Cardiac fibroblast (primary cell): ENCODE results near the gene NAT8.
A peak's percentile ranks its signal among the peaks of the same experiment; 100 is the strongest.
"Not testable (repeated sequence)": the region's sequence is repeated elsewhere in the genome, so short reads cannot be mapped to it uniquely, and the experiment has no call there.

Experiments used
- DNase-seq, 2 donors: peaks; one replicate each; pipeline versions ENCODE4 v3.0.0 to v3.0.0-alpha.2; 2010; ENCODE audit warnings: low read depth in 2 of 2
- H3K4me3 ChIP-seq, 2 donors: replicated peaks in 1 of 2; 1 replicate in 1 of 2; 2 replicates in 1 of 2; pipeline ENCODE4 v1.5.1; 2011; ENCODE audit warnings: low read depth in 2 of 2, low read length in 2 of 2, mild to moderate bottlenecking in 2 of 2, moderate library complexity in 1 of 2
- CTCF ChIP-seq: IDR thresholded peaks from one replicate; pipeline ENCODE4 v1.5.1; 2011; ENCODE audit warnings: low read depth, mild to moderate bottlenecking, low read length, inconsistent platforms

Gene NAT8

GRCh38 chr2:73614105-73614504 is 28.1 kb downstream of the NAT8 start:
- no peak for DNase-seq
- H3K4me3 ChIP-seq: no peak overlapping the region
- no peak for TF ChIP-seq CTCF

GRCh38 chr2:73611867-73612266 is 30.4 kb downstream of the NAT8 start:
- no peak for TF ChIP-seq CTCF
- peak in 1 of 2 donors; percentile 41 for DNase-seq
- no peak overlapping the region for H3K4me3 ChIP-seq

DNA sequence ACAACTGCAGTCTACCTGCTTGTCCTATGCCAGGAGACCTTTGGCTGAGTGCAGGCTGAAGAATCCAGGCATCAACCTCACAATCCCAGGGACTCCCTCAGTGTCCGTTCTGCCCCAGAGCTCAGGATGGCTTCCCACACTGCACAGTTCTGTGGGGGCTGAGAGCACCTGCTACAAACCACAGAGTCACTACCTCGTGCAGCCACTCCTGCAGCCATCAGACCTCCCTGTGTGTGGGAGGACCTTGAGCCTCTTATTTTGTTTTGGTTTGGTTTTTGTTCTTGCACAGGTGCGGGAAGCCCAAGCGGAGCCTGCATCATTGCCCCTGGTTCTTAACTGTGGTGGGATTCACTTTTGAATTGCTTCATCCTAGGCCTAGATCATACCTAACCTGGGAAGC is 31.0 kb downstream of the NAT8 start:
- no peak overlapping the region for H3K4me3 ChIP-seq
- no peak for TF ChIP-seq CTCF
- no peak for DNase-seq

DNA sequence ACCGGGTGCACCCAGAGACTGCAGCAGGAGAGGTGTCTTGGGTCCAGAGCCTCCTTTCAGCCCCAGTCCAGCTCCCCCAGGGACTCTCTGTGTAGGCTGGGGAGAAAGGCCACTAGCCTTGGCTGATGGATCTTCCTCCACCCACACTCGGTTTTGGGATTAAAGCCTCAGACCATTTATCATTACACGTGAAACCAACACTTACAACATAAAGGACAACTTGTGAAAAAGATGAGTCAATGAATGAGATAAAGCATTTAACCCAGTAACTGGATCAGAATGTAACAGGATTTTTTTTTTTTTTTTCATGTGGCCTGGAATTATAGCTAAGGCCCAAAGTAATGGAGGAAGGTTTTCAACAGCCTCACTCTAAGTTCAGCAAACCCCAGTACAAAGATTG is 32.1 kb downstream of the NAT8 start:
- DNase-seq: peak in 1 of 2 donors; percentile 7
- TF ChIP-seq CTCF: no peak
- no peak overlapping the region for H3K4me3 ChIP-seq

DNA sequence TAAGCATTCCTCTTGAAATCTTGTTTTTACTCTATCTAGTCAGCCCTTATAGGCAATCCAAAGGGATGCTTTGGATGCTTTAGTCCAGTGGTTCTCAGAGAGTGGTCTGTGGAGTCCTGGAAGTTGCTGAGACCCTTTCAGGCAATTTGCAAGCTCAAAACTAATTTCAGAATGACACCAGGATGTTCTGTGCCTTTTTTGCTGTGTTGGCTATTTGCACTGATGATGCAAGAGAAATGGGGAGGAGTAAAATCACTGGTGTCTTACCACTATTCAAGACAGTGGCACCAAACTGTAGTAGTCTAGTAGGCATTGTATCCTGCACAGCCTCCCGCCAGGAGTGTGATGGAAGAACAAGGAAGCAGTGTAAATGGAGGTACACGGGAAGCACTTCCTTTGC is 37.6 kb downstream of the NAT8 start:
- DNase-seq, H3K4me3 ChIP-seq: not testable (repeated sequence)

DNA sequence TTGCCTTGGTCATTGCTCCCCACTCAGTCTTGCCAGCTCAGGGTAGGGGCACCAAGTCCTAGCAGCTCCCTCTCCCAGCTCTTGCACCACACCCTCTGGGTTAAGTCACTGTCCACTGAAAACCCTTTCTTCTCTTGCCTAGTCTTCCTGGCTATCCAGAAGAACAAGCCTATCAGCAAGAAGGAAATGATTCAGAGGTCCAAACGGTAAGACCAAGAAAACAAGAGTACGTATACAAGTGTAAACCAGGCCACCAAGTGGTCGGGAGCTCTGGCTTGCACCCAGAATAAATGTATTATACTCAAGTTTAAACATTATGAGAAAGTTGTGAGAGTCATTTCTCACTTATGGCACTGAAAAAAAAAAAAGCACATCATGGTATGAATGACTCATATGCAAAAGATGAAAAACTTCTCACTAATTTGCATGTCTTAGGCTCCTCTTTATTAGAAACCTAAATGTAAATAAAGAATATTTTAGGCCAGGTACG is 39.1 kb downstream of the NAT8 start:
- not testable (repeated sequence) for H3K4me3 ChIP-seq
- DNase-seq: peak; percentile 57 to 70
- TF ChIP-seq CTCF: peak; percentile 7

- no peak for TF ChIP-seq CTCF
- no peak overlapping the region for H3K4me3 ChIP-seq
- no peak for DNase-seq
Measured at GRCh38 chr2:73601780-73602179, 40.4 kb downstream of the NAT8 start.

DNA sequence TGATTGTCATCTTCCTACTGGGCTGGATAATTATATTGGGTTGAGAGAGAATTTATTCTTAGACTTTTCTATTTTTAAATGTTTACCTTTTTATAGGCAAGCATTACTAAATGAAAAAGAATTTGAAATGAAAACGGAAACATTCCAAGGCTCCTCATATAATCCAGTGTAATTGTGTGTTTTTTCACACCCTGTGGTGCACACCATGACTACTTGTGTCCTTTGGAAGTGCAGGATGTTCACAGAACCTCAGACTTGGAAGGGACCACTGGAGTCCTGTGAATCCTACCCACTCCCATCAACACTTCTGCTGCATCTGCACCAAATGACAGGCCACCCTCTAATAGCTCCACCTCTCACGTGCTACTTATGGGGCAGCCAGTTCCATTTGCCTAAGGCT is 48.0 kb downstream of the NAT8 start:
- TF ChIP-seq CTCF: no peak
- H3K4me3 ChIP-seq: no peak overlapping the region
- peak in 1 of 2 donors; percentile 9 for DNase-seq
